Lower leg skin (tissue), 3 donors: ENCODE data around the gene ITM2C.

Source experiments
- CTCF ChIP-seq, 3 donors: fragments of 450-650 bp; IDR thresholded peaks; one replicate each; pipeline ENCODE4 v1.5.1; 2016; ENCODE audit warnings: antibody characterized with exemption in 3 of 3, mild to moderate bottlenecking in 3 of 3, moderate library complexity in 2 of 3
- POLR2A ChIP-seq, 2 donors: fragments of 450-650 bp; IDR thresholded peaks; one replicate each; pipeline ENCODE4 v1.6.1; 2016 to 2017; ENCODE audit warnings: antibody characterized with exemption in 2 of 2, mild to moderate bottlenecking in 1 of 2, moderate library complexity in 1 of 2

- TF ChIP-seq CTCF (IDR thresholded peaks at IDR 0.05) = no peak
- TF ChIP-seq POLR2A (IDR thresholded peaks at IDR 0.05) = no peak
Observed at GRCh38 chr2:230927711-230928341, 63.1 kb downstream of the ITM2C start.
